ENCODE measurements around the gene EZR. TPM values are rescaled to one million over a fixed set of nuclear protein-coding genes. Genes with fewer than 3 reads are reported as not detected.

EZR gene
- total and polyA plus RNA-seq, 10 of the 15 experiments (the other 5 are each of a cell fraction or from before 2014, with no cell fraction given) = 79.1 to 282 (median 161) TPM

GRCh38 chr6:158758451-158758860 is 60.7 kb downstream of the EZR start:
- no peak for TF ChIP-seq POLR2AphosphoS2 (IDR thresholded peaks at IDR 0.05; ENCODE audit: low read depth, low read length)
- no peak for TF ChIP-seq POLR2A (IDR thresholded peaks at IDR 0.05; ENCODE audit: low read depth, low read length)
- no peak for TF ChIP-seq RELB (IDR thresholded peaks at IDR 0.05; ENCODE audit: low read depth)
- TF ChIP-seq ZNF274 (IDR thresholded peaks at IDR 0.05; ENCODE audit: insufficient read depth, insufficient read length) = no peak
- no peak for TF ChIP-seq NFIC (IDR thresholded peaks at IDR 0.05; ENCODE audit: low read depth, low read length)
- no peak for TF ChIP-seq ASH2L (IDR thresholded peaks at IDR 0.05; ENCODE audit: borderline replicate concordance, low read depth)
- no peak for TF ChIP-seq CEBPZ (IDR thresholded peaks at IDR 0.05; ENCODE audit: low read depth, low read length)
- no peak for TF ChIP-seq MTA2 (IDR thresholded peaks at IDR 0.05; ENCODE audit: low read depth)
- TF ChIP-seq, protein P1, sequence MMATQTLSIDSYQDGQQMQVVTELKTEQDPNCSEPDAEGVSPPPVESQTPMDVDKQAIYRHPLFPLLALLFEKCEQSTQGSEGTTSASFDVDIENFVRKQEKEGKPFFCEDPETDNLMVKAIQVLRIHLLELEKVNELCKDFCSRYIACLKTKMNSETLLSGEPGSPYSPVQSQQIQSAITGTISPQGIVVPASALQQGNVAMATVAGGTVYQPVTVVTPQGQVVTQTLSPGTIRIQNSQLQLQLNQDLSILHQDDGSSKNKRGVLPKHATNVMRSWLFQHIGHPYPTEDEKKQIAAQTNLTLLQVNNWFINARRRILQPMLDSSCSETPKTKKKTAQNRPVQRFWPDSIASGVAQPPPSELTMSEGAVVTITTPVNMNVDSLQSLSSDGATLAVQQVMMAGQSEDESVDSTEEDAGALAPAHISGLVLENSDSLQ (IDR thresholded peaks at IDR 0.05) = no peak
- no peak for TF ChIP-seq EED (IDR thresholded peaks at IDR 0.05; ENCODE audit: low read depth)
- TF ChIP-seq ZSCAN29 (IDR thresholded peaks at IDR 0.05) = no peak
- TF ChIP-seq BACH1 (IDR thresholded peaks at IDR 0.05; ENCODE audit: borderline replicate concordance) = no peak
- TF ChIP-seq CHD2 (IDR thresholded peaks at IDR 0.05; ENCODE audit: borderline replicate concordance, low read depth, low read length) = no peak
- no peak for TF ChIP-seq HCFC1 (IDR thresholded peaks at IDR 0.05; ENCODE audit: low read length)
- TF ChIP-seq MXI1 (IDR thresholded peaks at IDR 0.05; ENCODE audit: low read depth, low read length) = no peak
- TF ChIP-seq BCL3 (IDR thresholded peaks at IDR 0.05; ENCODE audit: borderline replicate concordance, insufficient read depth, low read depth, low read length, poor library complexity, severe bottlenecking) = no peak
- TF ChIP-seq SUZ12 (IDR thresholded peaks at IDR 0.05; ENCODE audit: unreplicated experiment) = no peak
- no peak for TF ChIP-seq DPF2 (IDR thresholded peaks at IDR 0.05)
- no peak for TF ChIP-seq MYB (IDR thresholded peaks at IDR 0.05; ENCODE audit: borderline replicate concordance, low read depth, low read length)
- no peak for TF ChIP-seq TCF3 (IDR thresholded peaks at IDR 0.05; ENCODE audit: borderline replicate concordance, insufficient read depth, low read depth, low read length)
- Histone ChIP-seq H3K27ac (ENCODE audit: control insufficient read depth, insufficient read depth) (no peak overlapping the region), H3K79me2 (ENCODE audit: control insufficient read depth, insufficient read depth, low read length) (no peaks in the 10 kb centered on the region), H3K4me2 (ENCODE audit: control insufficient read depth, insufficient read depth) (no peak overlapping the region), H3K4me3 (no peak overlapping the region), H3K4me1 (ENCODE audit: control insufficient read depth, insufficient read depth, low read length) (no peaks in the 10 kb centered on the region), H3K27me3 (replicated peaks in 1 of 2; ENCODE audit: control insufficient read depth in 2 of 2, insufficient read depth in 2 of 2, low read length in 1 of 2) (no peaks in the 10 kb centered on the region), H3K9me3 (replicated peaks; ENCODE audit: control insufficient read depth, insufficient read depth, low read length) (no peaks in the 10 kb centered on the region), H4K20me1 (ENCODE audit: control insufficient read depth, insufficient read depth) (no peaks in the 10 kb centered on the region), H3K9ac (ENCODE audit: control insufficient read depth, insufficient read depth, low read length) (no peak overlapping the region), H3K36me3 (ENCODE audit: control insufficient read depth in 2 of 2, insufficient read depth in 2 of 2, low read length in 1 of 2) (peaks cover 0 to 2% of the 10 kb centered on the region in 2 experiments; a peak in 1 of 4 replicates), H2AFZ (ENCODE audit: control insufficient read depth, low read depth, low read length) (no peak overlapping the region)
- FAIRE-seq (no peak), ATAC-seq (no peak), DNase-seq (ENCODE audit: low read depth, low spot score) (no peak)
- ChIA-PET RAD21 (ENCODE audit: unreplicated experiment) (no interaction called here), POLR2A (no interaction called here), SMC1A (ENCODE audit: uncharacterized antibody, unreplicated experiment) (interaction anchor here (1.4 kb wide), 1 partner anchor 216 kb away, joined by 4 read pairs; no protein-coding TSS in a partner anchor), CTCF (no interaction called here)
- intact Hi-C loops (cut with micrococcal nuclease; ENCODE audit: unreplicated experiment) (no loop called here), in situ Hi-C loops (cut with MboI) (no loop called here)
- 67% methylated on average over 9 of the region's 9 CpGs for WGBS (ENCODE audit: insufficient coverage, insufficient replicate concordance, low lambda C conversion rate, missing lambda C conversion rate)
- no TSS peak for BruUV-seq (replicated peaks)
